GM21367 (cell line): ENCODE data around the gene SRBD1.

Source experiments
- ATAC-seq: cut with Tn5 transposase; IDR thresholded peaks from one replicate; pipeline ENCODE4 v1.9.1; 2021; ENCODE audit not compliant: unreplicated experiment

Gene SRBD1

DNA sequence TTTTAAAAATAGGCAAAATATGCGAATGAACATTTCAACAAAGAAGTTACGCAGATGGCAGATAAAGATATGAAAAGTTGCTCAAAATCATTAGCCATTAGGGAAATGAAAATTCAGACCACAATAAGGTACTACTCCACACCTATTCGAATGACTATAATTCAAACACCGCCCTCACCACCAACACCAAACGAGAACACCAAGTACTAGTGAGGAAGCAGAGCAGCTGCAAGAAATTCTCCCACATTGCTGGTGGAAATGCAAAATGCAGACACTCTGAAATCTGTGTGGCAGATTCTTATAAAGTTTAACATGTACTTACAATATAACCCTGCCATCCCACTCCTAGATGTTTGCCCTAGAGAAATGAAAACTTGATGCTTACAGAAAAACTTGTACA lies 23.2 kb upstream of the SRBD1 start:
- no peak for ATAC-seq

DNA sequence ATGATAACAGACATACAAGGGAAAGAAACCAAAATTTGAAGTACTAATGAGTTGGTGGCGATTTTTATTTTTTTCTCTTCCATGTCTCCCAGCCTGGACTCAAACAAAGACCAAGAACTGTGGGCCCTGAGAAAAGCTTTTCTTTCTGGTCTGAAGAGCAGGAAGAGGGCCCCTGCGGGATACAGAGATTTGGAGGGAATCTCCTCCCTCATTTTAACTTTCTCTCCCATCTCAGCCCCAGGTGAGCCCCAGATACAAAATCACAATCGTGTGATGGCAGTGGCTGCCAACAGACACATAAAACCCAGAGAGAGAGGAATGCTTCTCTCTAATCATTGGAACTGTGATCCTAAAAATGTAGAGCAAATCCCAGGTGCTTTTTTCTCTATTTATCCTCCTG lies 20.9 kb upstream of the SRBD1 start:
- no peak for ATAC-seq

DNA sequence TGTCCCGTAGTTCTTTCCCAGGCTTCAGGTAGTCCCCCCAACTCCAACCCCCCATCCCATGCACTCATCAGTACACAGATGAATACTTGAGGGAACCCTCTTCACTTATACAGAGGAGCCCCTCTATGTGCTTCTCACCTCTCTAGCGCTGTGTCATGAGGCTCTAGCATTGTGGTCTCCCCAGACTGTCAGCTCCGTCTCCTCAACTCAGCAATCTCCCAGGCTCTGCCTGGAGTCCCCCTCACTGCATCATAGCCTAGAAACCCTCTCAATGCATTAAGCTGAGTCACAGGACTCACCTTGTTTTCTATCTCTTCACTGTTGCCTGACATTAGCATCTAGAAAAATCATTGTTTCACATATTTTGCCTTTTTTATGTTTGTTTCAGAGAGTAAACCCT lies 20.3 kb upstream of the SRBD1 start:
- ATAC-seq, result no peak

DNA sequence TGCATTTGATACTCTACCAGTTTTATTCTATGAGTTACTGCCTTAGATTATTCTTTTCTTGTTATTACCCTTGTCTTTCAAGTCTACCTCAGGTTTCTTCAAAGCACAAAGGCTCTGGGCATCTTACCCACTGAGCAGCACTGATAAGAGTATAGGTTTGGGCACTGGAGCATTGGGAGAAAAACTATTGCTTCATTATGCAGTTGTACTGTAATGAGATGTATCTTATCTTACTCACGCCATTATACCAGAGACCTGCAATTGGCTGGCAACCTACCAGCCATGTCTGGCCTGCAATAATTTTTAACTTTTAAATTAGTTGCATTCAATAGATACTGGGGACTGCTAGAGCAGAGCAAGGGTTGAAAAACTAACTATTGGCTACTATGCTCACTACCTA lies 18.9 kb upstream of the SRBD1 start:
- no peak for ATAC-seq

DNA sequence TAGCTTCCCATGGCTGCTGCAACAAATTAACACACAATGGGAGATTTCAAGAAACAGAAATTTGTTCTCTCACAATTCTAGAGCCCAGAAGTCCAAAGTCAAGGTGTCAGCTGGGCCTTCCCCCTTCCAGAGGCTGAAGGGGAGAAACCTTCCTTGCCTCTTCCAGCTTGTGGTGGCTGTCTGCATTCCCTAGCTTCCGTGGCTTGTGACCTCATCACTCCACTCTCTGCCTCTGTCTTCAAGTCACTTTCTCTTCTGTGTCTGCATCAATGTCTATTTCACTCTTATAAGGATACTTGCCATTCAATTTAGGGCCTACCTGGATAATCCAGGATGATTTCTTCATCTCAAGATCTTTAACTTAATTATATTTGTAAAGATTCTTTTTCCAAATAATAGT lies 16.8 kb upstream of the SRBD1 start:
- no peak for ATAC-seq

DNA sequence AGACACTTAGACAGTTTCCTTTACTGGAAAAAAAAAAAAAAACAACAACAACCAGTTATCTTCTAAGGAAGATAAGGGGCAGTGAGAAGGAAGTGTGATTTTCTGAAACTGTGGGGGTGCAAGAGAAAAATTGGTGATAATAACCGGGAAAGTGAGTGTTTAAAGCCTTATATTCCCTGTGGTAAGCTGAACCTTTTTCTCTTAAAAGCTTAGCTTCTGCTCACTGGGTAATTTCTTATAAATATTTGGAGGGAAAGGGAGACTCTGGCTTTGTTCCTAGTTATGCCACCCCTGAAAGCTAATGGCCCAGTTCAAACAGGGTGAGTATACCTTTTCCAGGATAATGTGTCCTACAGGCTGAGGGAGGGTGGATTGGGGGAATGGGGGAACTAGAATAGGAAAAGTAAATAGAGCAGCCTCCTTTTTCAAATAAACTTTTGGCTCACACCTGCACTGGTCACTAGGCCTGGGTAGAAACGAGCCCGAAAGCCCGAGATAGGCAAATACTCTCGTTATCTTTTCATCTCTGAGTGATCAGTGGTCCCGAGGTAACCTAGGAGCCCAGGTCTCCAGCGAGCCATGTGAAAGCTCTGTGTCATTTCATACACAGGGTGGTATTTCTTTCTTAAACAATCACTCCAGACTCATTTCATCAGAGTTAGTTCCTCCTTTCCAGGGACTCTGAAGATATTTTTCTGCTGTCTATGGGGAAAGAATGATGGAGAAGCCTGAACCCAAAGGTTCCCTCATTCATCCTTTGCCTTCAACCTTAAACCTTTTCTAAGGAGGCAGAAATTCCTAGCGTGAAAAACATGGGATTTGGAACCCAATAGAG lies 15.5 kb upstream of the SRBD1 start:
- ATAC-seq, result no peak

DNA sequence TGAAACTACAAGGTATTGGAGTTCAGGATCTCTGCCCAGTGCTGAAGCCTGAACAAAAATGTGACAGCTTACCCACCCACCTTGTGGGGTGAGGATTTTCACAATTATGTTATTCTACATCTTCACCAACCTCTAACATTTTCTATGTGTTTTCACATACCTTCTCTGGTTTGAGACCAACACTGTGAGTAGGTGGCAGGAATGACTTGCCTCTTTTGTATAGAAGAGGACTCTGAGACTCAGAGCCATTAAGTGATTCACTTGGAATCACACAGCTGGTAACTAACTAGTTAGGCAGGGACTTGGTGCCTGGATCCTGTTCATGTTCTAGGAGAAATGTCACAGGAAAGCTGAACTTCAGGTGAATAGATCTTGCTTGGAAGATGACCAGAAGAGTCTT lies 14.8 kb upstream of the SRBD1 start:
- no peak for ATAC-seq

DNA sequence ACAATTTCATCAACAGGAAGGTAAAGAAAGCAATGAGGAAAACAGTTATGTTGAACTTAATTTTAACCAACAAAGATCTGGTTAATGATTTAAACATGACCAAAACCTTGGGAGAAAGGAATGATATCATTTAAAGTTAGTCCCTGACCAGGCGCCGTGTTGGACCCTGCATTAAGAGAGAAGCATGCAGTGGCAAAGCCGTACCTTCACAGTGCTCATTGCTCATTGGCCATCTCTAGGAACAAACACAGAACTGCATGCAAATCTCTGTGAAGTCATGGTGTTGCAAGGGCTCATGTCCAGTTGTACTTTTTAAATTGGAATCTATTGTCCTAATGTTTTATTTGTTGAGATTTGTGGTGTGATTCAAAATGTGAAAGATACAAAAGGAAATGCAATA lies 12.0 kb upstream of the SRBD1 start:
- ATAC-seq, result no peak

DNA sequence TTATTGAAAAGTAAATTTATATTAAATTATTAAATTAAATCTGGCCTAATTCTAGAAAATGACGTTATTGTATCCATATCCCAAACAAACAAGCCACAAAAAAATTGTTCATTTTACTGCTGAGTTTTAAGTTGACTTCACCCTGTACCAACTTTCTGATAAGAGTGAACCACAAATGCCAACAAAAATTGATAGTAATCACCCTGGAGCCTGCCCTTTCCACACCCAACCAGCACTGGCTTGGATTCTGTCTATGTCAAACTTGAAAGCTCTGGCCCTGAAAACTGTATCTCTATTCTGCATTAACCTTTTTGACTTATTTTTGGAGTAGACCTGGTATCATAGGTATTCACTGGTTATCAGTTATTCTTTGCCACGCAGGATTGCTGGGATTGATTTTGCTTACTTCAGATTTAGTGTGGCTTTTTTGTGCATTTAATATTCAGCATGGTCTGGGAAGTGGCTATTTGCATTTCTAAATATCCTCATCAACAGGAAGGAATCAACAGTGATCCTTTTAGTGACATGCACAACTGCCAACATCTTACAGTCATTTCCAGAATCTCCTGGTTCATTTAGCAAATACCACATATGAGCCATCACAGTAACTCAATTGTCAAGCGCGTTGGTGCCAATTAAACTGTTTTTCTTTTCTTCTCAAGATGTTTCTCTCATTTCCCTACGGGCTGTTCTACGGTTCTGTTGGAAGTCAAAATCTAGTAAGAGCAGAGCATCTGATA lies 11.4 kb upstream of the SRBD1 start:
- no peak for ATAC-seq

DNA sequence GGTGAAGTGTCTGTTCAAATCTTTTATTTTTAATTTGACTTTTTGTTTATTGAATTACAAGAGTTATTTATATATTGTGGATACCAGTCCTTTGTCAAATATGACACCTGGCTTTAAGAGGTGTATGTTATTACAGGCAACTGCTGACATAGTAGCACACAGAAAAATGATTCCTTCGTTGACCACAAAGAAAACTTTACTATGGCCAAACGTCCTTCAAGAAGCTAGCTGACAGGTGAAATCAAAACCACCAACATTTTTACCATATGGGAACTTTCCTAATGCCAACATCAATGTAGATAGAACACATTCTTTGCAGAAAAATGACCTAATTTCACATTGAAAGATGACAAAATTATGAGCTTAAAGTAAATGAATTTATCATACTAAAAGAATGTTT lies 6.4 kb upstream of the SRBD1 start:
- ATAC-seq, result no peak

DNA sequence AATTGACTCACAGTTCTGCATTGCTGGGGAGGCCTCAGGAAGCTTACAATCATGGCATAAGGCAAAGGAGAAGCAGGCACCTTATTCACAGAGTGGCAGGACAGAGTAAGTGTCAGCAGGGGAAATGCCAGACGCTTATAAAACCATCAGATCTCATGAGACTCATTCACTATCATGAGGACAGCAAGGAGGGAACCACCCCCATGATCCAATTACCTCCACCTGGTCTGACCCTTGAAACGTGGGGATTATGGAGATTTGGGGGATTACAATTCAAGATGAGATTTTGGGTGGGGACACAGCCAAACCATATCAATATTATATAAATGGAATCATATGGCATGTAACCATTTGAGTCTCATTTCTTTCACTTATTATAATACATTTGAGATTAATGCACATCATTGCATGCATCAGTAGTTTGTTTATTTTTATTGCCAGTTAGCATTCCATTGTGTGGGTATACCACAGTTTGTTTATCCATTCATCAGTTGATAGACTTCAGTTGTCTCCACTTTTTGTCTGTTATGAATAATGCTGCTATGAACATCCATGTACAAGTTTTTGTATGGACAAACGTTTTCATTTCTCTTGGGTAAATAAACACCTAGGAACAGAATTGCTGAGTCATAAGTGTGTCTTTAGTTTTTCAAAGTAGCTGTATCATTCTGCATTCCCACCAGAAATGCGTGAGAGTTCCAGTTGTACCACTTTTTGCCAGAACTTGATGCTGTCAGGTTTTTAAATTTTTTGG lies 5.8 kb upstream of the SRBD1 start:
- ATAC-seq, result no peak

DNA sequence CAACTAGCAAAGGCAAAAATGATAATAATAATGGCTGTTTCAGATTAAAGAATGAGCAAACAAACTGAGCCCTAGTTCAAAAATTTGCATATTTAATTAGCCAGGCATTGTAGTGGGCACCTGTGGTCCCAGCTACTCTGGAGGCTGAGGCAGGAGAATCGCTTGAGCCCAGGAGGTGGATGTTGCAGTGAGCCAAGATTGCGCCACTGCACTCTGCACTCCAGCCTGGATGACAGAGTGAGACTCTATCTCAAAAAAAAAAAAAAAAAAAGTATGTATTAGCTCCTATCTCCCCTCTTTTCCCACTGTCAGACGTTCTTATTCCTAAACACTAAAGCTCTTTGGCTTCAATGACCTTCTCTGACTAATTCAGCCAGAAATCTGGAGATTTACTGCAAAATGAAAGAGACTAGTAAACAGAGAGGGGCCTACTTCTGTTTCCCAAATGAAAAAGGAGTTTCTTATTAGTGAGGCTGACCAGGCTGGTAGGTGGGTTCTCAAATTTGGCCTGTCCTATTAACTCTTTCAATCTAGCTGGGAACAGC lies 3.9 kb upstream of the SRBD1 start:
- ATAC-seq, result no peak

DNA sequence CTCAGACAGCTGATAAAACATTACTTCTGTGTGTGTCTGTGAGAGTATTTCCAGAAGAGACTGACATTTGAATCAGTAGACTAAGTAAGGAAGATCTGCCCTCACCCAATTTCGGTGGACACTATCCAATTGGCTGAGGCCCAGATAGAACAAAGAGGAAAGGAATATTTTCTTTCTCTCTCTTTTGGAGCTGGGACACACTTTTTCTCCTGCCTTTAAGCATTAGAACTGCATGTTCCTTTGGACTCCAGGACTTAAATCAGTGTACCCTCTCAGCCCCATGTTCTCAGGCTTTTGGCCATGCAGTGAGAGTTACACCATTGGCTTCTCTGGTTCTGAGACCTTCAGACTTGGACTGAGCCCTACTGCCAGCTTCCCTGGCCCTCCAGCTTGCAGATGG lies 3.3 kb upstream of the SRBD1 start:
- no peak for ATAC-seq

DNA sequence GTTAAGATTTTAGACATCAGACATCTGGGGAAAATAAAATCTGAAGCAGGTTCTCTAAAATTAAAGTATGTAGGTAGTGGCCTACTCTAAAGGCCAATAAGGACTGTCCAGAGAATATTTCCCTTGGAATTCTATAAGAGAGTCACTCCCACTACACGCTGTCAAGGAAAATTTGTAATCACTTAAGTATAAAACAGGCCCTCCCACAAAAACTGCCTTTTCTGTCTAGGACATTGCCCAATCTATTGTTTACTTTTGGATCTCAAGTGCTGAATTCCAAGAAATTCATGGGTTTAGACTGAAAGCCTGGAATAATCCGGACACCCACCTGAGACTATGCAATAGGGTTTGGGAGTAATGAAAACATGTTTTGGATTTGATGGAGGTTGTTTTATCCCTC lies 1.7 kb upstream of the SRBD1 start:
- ATAC-seq, result no peak

DNA sequence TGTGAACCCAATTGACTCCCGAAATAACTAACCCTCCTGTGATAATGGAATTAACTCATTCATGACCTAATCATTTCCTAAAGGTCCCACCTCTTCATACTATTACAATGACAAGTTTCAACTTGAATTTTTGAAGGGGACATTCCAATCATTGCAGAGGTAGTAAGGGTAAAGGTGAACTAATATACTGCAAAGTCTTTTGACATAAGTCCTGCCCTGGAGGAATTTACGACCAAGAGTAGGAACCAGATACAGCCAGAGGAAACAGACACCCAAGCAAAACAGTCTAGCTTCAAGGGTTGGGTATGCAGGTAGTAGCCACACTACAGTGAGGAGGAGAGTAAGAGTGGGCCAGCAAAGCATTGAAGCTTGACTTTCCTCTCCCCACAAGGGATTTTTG lies 1.2 kb upstream of the SRBD1 start:
- ATAC-seq, result no peak

DNA sequence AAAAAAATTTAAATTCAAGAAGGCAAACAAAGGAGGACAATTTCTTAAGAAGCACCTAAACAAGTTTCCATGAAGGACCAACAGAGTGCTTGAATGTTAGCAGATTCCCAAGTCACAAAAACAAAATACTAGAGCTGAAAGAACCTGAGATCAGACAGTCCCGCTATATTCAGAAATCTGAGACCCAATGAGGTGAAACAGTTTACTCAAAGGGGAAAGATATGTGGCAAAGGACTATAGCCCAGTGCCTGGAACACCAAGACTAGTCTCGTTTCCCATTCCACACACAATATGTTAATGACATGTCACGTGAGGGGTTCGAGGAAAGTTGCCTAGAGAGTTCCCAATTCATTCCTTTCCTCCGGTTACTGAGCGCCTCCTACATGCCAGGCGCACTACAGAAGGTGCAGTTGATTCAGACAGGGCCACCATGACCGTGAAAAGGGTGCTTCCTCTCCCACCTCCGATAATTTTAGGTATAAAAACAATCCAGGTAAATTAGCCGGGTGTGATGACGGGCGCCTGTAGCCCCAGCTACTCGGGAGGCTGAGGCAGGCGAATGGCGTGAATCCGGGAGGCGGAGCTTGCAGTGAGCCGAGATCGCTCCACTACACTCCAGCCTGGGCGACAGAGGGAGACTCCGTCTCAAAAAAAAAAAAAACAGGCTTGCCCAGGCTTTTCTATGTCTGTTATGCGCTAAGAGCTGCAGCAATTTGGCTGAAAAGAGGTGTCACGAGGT lies 617 bp downstream of the SRBD1 start:
- ATAC-seq, result peak; percentile 22

DNA sequence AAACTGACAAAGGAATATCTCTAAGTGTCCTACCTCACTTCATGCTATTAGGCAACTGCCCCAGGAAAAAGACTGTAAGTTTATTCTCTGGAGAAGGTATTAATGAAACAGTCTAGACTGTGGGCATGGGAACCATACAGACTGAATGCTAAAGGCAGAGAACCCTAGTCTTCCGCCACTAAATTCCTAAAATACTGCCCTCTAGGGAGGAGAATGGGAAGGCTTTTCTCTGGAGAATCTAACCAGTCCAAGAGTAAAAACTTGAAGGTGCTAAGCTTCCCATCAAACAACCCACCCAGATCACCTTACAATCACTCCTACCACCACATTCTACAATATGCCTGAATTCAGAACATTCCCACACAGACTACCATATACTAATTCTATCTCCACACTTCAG lies 3.4 kb downstream of the SRBD1 start:
- no peak for ATAC-seq

DNA sequence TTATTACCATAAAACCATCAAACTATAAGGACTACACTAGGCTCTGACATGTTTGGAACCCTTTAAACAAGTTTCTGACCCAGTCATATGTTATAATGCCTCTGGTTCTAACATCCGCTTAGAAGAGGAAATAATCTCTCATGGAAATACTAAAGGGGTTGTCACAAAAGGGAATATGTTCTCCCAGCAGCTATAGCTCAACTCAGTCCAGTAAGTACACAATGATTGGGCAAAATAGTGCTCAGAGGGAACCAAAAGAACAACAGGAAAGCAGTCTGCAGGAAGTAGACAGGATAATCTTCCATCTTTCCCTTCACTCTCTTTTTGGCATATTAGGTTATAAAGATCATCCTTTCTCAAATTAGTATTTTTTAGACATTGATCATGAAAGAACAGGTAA lies 4.3 kb downstream of the SRBD1 start:
- ATAC-seq, result no peak

DNA sequence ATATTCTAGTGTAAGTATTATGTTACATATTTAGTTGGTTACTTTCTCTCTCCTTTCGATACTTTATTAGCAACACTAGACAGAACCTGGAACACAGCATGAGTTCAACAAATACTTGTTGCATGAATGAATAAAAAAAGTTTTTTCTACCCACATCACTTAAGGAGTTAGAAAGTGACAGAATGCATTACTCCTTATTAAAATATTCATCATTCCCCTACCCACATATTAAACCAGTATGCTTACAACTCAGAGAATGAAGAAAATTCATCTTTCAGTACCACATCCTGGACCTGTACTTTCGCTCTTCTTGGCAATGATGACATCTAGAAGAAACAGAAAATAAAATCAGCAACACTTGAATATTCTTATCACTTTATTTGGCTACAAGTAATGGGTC lies 6.0 kb downstream of the SRBD1 start:
- no peak for ATAC-seq

DNA sequence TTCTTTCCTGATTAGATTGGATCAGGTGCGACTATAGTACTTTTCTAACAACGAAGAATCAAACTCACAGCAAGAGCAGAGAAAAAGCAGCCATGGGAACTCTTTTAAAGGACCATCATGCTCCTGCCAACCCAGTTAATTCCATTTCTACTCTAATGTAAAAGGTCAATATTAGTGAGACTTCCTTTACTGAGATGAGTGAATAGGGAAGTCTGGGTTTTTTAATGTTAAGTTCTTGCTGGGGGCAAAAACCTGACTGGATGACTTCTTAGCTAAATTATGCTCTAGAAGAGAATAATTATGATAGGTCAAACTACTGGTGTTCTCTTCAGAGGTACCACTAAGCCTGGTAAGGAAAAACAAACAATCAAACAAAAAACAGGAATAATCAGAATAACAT lies 8.4 kb downstream of the SRBD1 start:
- ATAC-seq, result no peak

DNA sequence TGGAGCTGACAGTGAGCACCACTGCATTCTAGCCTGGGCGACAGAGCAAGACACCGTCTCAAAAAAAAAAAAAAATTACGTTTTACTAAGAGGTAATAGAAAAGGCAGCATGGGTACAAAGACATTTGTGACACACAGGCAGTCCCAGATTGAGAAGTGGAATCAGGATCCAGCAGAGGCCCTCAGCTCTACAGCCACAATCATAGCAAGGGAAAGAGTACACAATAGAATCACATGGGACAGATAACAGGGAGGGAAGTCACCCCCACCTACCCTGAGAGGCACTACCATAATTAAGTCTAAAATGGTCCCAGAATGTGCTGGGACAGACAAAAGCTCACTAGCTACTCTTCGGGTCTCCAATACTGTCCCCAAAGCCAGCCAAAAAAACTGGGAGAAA lies 12.5 kb downstream of the SRBD1 start:
- ATAC-seq, result no peak
